HepG2 (cell line): ENCODE results near the gene CYP21A2. TPM values are rescaled to one million over a fixed set of nuclear protein-coding genes. Genes with fewer than 3 reads are reported as not detected.
A peak's percentile ranks its signal among the peaks of the same experiment; 100 is the strongest.

Experiments used
- CREBL2 ChIP-seq: sonication (generic); formaldehyde crosslinking; IDR thresholded peaks from 2 replicates; pipeline ENCODE4 v1.8.1; 2023; ENCODE audit warnings: missing genetic modification reagents, mild to moderate bottlenecking, borderline replicate concordance
- ELK4 ChIP-seq: sonication (generic); formaldehyde crosslinking; IDR thresholded peaks from 2 replicates; pipeline ENCODE4 v1.9.0; 2021; ENCODE audit warnings: missing genetic modification reagents, borderline replicate concordance
- HNF1A ChIP-seq, 2 experiments: sonication (generic) in 1 of 2; formaldehyde crosslinking in 1 of 2; IDR thresholded peaks; 2 replicates each; pipeline versions ENCODE4 v1.4.0 to v1.6.1; 2016 to 2020; ENCODE audit warnings: borderline replicate concordance in 1 of 2, low read depth in 1 of 2, mild to moderate bottlenecking in 1 of 2, missing genetic modification reagents in 1 of 2
- NR0B2 ChIP-seq: sonication (generic); formaldehyde crosslinking; IDR thresholded peaks from 2 replicates; pipeline ENCODE4 v1.4.0; 2020; ENCODE audit warnings: mild to moderate bottlenecking, missing genetic modification reagents
- PCBP2 ChIP-seq: fragments of 200-400 bp; formaldehyde crosslinking; optimal IDR thresholded peaks from 2 replicates; pipeline ENCODE3; 2018; ENCODE audit warnings: low read length, low read depth; ENCODE audit not compliant: poor library complexity, severe bottlenecking
- POLR2AphosphoS5 ChIP-seq: IDR thresholded peaks from 2 replicates; pipeline ENCODE4 v1.6.1; 2012; ENCODE audit warnings: low read depth, low read length
- RBM22 ChIP-seq: fragments of 200-400 bp; formaldehyde crosslinking; optimal IDR thresholded peaks from 2 replicates; pipeline ENCODE3; 2017; ENCODE audit warnings: mild to moderate bottlenecking, low read length, moderate library complexity
- RFX1 ChIP-seq: fragments of 450-650 bp; IDR thresholded peaks from 2 replicates; pipeline ENCODE4 v1.6.1; 2017
- SAP130 ChIP-seq: IDR thresholded peaks from 2 replicates; pipeline ENCODE4 v1.6.1; 2016; ENCODE audit warnings: low read depth
- STAT6 ChIP-seq: sonication (generic); formaldehyde crosslinking; IDR thresholded peaks from 2 replicates; pipeline ENCODE4 v1.4.0; 2020; ENCODE audit warnings: missing genetic modification reagents, mild to moderate bottlenecking, borderline replicate concordance
- TP53 ChIP-seq: sonication (generic); formaldehyde crosslinking; conservative IDR thresholded peaks from 2 replicates; pipeline ENCODE4 v1.4.0; 2020; ENCODE audit warnings: missing genetic modification reagents
- TSC22D2 ChIP-seq: sonication (generic); formaldehyde crosslinking; IDR thresholded peaks from 2 replicates; pipeline ENCODE4 v1.5.1; 2020; ENCODE audit warnings: missing genetic modification reagents, mild to moderate bottlenecking, borderline replicate concordance
- ZFY ChIP-seq: sonication (generic); formaldehyde crosslinking; IDR thresholded peaks from 2 replicates; pipeline ENCODE4 v1.4.0; 2020; ENCODE audit warnings: missing genetic modification reagents
- ZMAT5 ChIP-seq: sonication (generic); formaldehyde crosslinking; IDR thresholded peaks from 2 replicates; pipeline ENCODE4 v1.5.0; 2020; ENCODE audit warnings: mild to moderate bottlenecking, low read depth, missing genetic modification reagents, borderline replicate concordance
- ZNF777 ChIP-seq: sonication (generic); formaldehyde crosslinking; IDR thresholded peaks from 2 replicates; pipeline ENCODE4 v1.4.0; 2020; ENCODE audit warnings: missing genetic modification reagents
- polyA plus RNA-seq, 8 experiments: library from polyadenylated mRNA; depleted of rRNA in 3 of 8; stranded (reverse) in 7 of 8; unstranded in 1 of 8; fragments of >200 nt; fragmentation: Illumina TruSeq in 4 of 8; extraction: Trizol in 4 of 8; gene quantifications; 2 replicates each; pipeline versions ENCODE4 v1.2.1 to v1.2.3, GENCODE V29; 2011 to 2016; ENCODE audit warnings: low read depth in 4 of 8, missing spikeins in 1 of 8, mixed read lengths in 1 of 8; ENCODE audit not compliant: insufficient read depth in 1 of 8
- total RNA-seq, 5 experiments: library from RNA; depleted of rRNA; stranded (reverse); fragments of >200 nt; fragmentation: Illumina TruSeq; extraction: Trizol; gene quantifications; 2 replicates each; pipeline ENCODE4 v1.2.3, GENCODE V29; 2016; ENCODE audit warnings: low read depth in 1 of 5

Gene CYP21A2
- total and polyA plus RNA-seq, 2 of the 13 experiments (the other 11 are each of a cell fraction or from before 2014, with no cell fraction given): 1.5 to 6.3 TPM

- TF ChIP-seq STAT6 (no peak), PCBP2 (no peak), RBM22 (no peak), HNF1A (IDR thresholded peaks at IDR 0.05; ENCODE audit: low read depth) (no peak), HNF1A (CRISPR knock-in tag; IDR thresholded peaks at IDR 0.05; ENCODE audit: borderline replicate concordance) (no peak), SAP130 (peak; percentile 50), ZFY (CRISPR knock-in tag) (peak; percentile 94), TSC22D2 (CRISPR knock-in tag) (0 out of 2 replicates have a peak, but pooled peaks have one; percentile 74), POLR2AphosphoS5 (peak; percentile 59; the same call in 1 of the 2 replicates), RFX1 (no peak), TP53 (CRISPR knock-in tag) (peak; percentile 21; the same call in 1 of the 2 replicates), CREBL2 (CRISPR knock-in tag) (no peak; the same call in 1 of the 2 replicates), ZMAT5 (CRISPR knock-in tag) (no peak), NR0B2 (CRISPR knock-in tag) (peak; percentile 22; the same call in 1 of the 2 replicates), ZNF777 (CRISPR knock-in tag) (peak; percentile 90), ELK4 (CRISPR knock-in tag) (no peak)
These were observed 9.9 kb downstream of the CYP21A2 start (continued) for GRCh38 chr6:32047855-32048766.
